Erythroblast (primary cell): Measurements from ENCODE around the gene GSC.
"Not testable (repeated sequence)": the region's sequence is repeated elsewhere in the genome, so short reads cannot be mapped to it uniquely, and the experiment has no call there.

Experiments
- GATA1 ChIP-seq: IDR thresholded peaks from 2 replicates; pipeline ENCODE4 v1.6.1; 2011; ENCODE audit warnings: low read depth, mild to moderate bottlenecking, control low read depth, low read length, moderate library complexity
- POLR2A ChIP-seq: IDR thresholded peaks from 2 replicates; pipeline ENCODE4 v1.6.1; 2011; ENCODE audit warnings: mild to moderate bottlenecking, low read length

DNA sequence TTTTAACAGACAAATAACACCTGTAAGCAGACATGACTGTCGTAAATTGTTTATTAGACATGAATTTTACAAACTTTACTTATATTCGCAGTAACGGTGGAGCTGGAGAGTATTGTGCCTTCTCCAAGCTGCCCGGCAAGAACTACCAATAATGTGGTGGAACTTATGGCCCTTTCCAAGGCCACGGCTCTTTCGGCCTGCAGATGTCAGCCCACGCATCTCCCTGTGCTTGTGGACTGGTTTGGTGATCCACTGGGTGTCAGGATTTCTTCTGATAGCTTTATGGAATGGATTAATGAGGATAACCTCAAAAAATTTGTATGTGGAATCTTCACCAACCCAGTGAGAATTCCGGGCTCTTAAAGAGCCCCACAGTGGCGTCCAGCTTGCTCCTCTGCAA, 30.9 kb upstream of the GSC start:
- not testable (repeated sequence) for TF ChIP-seq POLR2A, GATA1
